Glomerular visceral epithelial cell (primary cell): Measurements from ENCODE around the gene EAPP.
"Not testable (repeated sequence)": the region's sequence is repeated elsewhere in the genome, so short reads cannot be mapped to it uniquely, and the experiment has no call there.

Experiments used
- DNase-seq: peaks from one replicate; pipeline ENCODE4 v3.0.0-alpha.2; 2016; ENCODE audit errors: extremely low spot score

The EAPP gene

GRCh38 chr14:34538096-34538495, 1.4 kb downstream of the EAPP start:
- not testable (repeated sequence) for DNase-seq

GRCh38 chr14:34537677-34538009, 1.9 kb downstream of the EAPP start:
- DNase-seq = no peak

DNA sequence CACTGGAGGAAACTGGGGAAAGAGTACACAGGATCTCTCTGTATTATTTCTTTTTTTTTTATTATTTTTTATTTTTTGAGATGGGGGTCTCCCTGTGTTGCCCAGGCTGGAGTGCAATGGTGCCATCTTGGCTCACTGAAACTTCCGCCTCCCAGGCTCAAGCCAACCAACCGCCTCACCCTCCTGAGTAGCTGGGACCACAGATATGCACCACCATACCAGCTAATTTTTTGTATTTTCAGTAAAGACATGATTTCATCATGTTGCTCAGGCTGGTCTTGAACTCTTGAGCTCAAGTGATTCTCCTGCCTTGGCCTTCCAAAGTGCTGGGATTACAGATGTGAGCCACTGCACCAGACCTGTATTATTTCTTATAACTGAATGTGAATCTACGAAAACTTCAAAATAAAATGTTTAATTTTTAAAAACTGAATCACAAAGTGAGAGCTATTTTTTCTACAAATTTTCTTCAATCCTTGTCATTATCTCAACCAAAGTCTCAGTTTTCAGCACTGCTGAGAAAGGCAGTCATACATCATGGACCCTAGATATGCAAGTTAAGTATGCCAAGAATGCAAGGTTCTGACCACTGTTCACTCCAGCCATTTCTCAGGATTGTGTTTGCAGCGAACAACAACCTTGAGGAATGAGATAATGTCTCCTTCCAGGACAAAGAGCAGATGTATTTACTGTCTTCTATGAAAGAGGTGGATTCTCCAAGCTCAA, 2.4 kb downstream of the EAPP start:
- DNase-seq = peak; percentile 86

DNA sequence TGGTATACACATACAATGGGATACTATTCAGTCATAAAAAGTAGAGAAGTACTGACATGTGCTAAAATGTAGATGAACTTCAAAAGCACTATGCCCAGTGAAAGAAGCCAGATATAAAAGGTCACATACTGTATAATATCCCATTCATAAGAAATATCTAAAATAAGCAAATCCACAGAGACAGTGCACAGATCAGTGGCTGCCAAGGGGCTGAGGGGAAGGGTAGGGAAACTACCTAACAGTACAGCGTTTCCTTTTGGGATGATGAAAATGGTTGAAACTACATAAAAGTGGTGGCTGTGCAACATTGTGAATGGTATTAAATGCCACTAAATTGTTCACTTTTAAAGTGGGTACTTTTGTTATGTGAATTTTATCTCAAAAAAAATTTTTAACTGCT, 11.9 kb downstream of the EAPP start:
- DNase-seq = no peak

DNA sequence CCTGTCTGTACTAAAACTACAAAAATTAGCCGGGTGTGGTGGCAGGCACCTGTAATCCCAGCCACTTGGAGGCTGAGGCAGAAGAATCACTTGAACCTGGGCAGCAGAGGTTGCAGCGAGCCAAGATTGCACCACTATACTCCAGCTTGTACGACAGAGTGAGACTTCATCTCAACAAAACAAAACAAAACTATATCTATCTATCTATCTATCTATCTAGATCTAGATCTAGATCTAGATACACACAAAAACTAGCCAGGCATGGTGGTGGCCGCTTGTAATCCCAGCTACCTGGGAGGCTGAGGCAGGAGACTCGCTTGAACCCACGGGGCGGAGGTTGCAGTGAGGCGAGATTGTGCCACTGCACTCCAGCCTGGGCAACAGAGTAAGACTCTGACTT, 15.3 kb downstream of the EAPP start:
- not testable (repeated sequence) for DNase-seq

DNA sequence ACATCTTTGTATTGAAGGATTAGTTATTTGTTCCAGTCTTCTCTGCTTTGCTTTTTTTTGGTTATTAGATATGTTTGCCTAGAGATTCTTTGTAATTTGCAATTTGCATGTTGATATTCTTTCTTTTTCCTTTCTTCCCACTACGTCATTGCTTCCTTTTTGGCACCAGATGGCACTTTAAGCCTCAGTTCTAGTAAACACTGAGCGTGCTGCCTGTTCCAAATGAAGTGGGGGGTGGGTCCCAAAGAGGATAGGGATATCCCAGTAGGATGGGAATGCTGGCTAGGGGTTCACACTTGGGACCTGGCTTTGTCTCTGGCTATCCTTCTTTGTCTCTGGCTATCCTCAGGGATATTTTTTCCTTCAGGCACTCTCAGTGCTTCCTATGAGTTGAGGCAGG, 17.0 kb downstream of the EAPP start:
- no peak for DNase-seq

GRCh38 chr14:34521071-34521470, 18.4 kb downstream of the EAPP start:
- DNase-seq = not testable (repeated sequence)

DNA sequence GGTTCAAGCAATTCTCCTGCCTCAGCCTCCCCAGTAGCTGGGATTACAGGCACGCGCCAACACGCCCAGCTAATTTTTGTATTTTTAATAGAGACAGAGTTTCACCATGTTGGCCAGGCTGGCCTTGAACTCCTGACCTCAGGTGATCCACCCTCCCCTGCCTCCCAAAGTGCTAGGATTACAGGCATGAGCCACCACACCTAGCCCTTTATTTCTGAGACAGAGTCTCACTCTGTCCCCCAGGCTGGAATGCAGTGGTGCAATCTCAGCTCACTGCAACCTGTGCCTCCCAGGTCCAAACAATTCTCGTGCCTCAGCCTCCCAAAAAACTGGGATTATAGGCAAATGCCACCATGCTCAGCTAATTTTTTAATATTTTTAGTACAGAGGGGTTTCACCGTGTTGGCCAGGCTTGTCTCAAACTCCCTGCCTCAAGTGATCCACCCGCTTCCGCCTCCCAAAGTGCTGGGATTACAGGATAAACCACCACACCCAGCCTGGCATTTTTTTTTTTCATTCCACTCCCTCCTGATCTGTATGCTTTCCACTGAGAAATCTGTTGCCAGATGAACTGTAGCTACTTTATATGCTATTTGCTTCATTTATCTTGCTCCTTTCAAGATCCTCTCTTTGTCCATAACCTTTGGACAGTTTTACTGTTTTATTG, 19.1 kb downstream of the EAPP start:
- DNase-seq = not testable (repeated sequence)

GRCh38 chr14:34507884-34508283, 31.6 kb downstream of the EAPP start:
- DNase-seq = no peak

- no peak for DNase-seq
Observed at GRCh38 chr14:34507459-34507858, 32.0 kb downstream of the EAPP start.

- not testable (repeated sequence) for DNase-seq
Observed at GRCh38 chr14:34505124-34505491, 34.4 kb downstream of the EAPP start.

DNA sequence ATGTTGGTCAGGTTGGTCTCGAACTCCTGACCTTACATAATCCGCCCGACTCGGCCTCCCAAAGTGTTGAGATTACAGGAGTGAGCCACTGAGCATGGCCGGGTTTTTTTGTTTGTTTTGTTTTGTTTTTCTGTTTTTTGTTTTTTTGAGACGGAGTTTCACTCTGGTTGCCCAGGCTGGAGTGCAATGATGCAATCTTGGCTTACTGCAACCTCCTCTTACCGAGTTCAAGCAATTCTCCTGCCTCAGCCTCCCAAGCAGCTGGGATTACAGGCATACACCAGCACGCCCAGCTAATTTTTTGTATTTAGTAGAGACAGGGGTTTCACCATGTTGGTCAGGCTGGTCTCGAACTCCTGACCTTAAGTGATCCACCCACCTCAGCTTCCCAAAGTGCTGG, 35.5 kb downstream of the EAPP start:
- DNase-seq = not testable (repeated sequence)

- no peak for DNase-seq
Observed at GRCh38 chr14:34502545-34503225, 36.8 kb downstream of the EAPP start.

DNA sequence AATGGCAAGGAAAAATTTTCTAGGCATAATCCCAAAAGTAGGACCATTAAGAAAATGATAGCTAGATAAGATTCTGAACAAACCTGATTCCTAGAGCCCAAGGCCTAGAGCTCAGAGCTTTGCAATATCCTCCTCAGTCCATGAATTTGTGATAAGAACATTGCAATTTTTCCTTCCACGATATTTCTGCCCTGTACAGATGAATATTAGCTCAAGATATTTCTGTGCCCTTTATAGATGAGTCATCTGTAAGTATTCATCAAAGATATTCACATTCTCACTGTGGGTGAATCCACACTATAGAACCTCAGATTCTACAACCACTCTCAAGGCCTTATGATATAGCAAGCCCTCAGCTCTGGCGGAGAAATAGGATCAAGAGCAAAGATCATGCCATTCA, 37.5 kb downstream of the EAPP start:
- DNase-seq = no peak

- DNase-seq = peak; percentile 89
Observed at GRCh38 chr14:34501004-34501580, 38.4 kb downstream of the EAPP start.

DNA sequence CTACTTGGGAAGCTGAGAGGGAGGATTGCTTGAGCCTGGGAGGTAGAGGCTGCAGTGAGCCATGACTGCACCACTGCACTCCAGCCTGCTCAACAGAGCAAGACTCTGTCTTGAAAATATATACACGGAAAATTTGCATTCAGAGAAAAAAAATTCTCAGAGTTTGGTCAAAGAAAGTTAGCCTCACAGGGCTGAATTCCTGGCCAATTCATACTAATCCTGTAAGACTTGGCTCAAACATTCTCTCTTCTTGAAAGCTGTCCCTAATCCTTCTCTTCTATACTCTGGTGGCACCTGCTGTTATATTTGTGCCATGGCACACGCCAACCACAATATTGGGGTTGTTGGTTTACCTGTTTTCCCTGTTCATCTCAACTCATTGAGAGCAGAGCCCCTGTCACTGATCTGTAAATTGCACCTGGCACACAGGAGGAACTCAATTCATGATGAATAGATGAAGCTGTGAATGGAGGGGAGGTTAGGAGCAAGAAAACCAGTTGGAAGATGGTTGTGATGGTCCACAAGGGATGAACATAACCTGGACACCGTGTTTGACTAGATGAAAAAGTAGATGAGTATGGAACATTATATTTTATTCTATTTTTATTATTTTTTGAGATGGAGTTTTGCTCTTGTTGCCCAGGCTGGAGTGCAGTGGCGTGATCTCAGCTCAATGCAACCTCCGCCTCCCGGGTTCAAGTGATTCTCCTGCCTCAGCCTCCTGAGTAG, 40.7 kb downstream of the EAPP start:
- peak; percentile 24 for DNase-seq

GRCh38 chr14:34496679-34497513, 42.6 kb downstream of the EAPP start:
- peak; percentile 83 for DNase-seq

DNA sequence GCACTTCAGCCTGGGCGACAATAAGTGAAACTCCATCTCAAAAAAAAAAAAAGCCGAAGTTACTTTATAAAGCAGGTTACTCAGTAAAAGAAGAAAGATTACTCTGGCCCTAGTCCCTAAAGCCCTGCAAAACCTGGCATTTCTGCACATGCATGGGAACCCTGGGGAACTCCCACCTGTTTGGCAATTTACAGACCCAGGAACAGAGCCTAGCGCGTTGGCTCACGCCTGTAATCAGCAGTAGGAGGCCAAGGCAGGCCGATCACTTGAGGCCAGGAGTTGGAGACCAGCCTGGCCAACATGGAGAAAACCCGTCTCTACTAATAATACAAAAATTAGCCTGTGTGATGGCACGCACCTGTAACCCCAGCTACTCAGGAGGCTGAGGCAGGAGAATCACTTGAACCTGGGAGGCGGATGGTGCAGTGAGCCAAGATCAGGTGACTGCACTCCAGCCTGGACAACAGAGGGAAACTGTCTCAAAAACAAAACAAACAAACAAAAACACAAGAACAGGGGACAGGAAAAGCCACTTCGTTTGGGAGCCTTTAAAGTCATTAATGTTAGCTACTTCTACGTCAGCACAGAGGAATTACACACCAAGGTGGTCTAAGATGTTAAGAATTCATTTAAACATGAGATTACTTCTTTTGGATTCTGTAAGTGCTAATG, 43.4 kb downstream of the EAPP start:
- DNase-seq = no peak

DNA sequence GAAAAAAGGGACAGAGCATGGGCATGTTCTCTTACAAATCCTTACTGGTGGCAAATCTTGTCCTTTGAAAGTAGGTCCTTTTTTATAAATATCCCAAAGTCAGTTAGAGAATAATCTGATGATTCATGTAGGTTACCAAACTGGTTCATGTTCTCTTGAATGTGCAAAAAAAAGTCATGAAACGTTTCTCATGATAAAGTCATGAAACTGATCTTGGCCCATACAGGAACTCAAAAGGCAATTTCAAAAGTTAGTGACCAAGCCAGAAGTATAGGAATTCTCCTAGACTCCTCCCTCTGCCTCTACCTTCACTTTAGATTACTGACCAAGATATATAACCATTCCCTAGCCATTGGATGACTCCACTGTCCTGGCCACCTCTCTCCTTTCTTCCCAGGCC, 50.2 kb downstream of the EAPP start:
- no peak for DNase-seq

DNA sequence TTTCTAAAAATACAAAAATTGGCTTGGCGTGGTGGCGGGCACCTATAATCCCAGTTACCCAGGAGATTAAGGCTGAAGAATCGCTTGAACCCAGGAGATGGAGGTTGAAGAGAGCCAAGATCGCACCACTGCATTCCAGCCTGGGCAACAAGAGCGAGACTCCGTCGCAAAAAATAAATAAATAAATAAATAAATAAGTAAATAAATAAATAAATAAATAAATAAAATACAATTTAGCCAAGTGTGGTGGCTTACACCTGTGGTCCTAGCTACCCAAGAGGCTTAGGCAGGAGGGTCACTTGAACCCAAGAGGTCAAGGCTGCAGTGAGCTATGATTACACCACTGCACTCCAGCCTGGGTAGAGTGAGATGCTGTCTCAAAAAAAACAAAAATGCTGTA, 51.0 kb downstream of the EAPP start:
- no peak for DNase-seq

GRCh38 chr14:34484726-34485125, 54.8 kb downstream of the EAPP start:
- DNase-seq = no peak
